IMR-90 (cell line): ENCODE data around the gene TMCO5A.
A peak's percentile ranks its signal among the peaks of the same experiment; 100 is the strongest.

Source experiments
- CEBPB ChIP-seq: IDR thresholded peaks from 2 replicates; pipeline ENCODE4 v1.6.1; 2012; ENCODE audit warnings: low read depth, low read length, improper control_type of control experiment
- CTCF ChIP-seq: conservative IDR thresholded peaks from 2 replicates; pipeline ENCODE4 v1.5.1; 2012; ENCODE audit warnings: mild to moderate bottlenecking, low read depth, low read length, improper control_type of control experiment
- ELK1 ChIP-seq: fragments of 150-350 bp; IDR thresholded peaks from 2 replicates; pipeline ENCODE4 v1.6.1; 2016; ENCODE audit warnings: low read depth, mild to moderate bottlenecking, low read length, moderate library complexity, borderline replicate concordance
- FOS ChIP-seq: fragments of 150-350 bp; IDR thresholded peaks from 2 replicates; pipeline ENCODE4 v1.6.1; 2016; ENCODE audit warnings: low read depth, low read length
- MAFK ChIP-seq: IDR thresholded peaks from 2 replicates; pipeline ENCODE4 v1.6.1; 2012; ENCODE audit warnings: low read depth, low read length, improper control_type of control experiment
- MAZ ChIP-seq: IDR thresholded peaks from 2 replicates; pipeline ENCODE4 v1.6.1; 2012; ENCODE audit warnings: low read depth, mild to moderate bottlenecking, low read length, improper control_type of control experiment, moderate library complexity, borderline replicate concordance
- MXI1 ChIP-seq: IDR thresholded peaks from 2 replicates; pipeline ENCODE4 v1.6.1; 2012; ENCODE audit warnings: low read depth, mild to moderate bottlenecking, low read length, moderate library complexity, borderline replicate concordance
- NFE2L2 ChIP-seq: fragments of 150-350 bp; IDR thresholded peaks from 2 replicates; pipeline ENCODE4 v1.6.1; 2016; ENCODE audit warnings: low read depth, mild to moderate bottlenecking, low read length
- POLR2A ChIP-seq: IDR thresholded peaks from 2 replicates; pipeline ENCODE4 v1.6.1; 2012; ENCODE audit warnings: mild to moderate bottlenecking, low read depth, low read length
- RCOR1 ChIP-seq: IDR thresholded peaks from 2 replicates; pipeline ENCODE4 v1.6.1; 2012; ENCODE audit warnings: mild to moderate bottlenecking, low read length, improper control_type of control experiment; ENCODE audit not compliant: insufficient replicate concordance
- RFX5 ChIP-seq: IDR thresholded peaks from 2 replicates; pipeline ENCODE4 v1.8.0; 2012; ENCODE audit warnings: low read depth, mild to moderate bottlenecking, low read length, moderate library complexity
- SMC3 ChIP-seq: fragments of 150-350 bp; IDR thresholded peaks from 2 replicates; pipeline ENCODE4 v1.6.1; 2016; ENCODE audit warnings: low read depth, mild to moderate bottlenecking, antibody characterized with exemption, low read length, moderate library complexity
- USF2 ChIP-seq: fragments of 150-350 bp; IDR thresholded peaks from 2 replicates; pipeline ENCODE4 v1.6.1; 2017; ENCODE audit warnings: mild to moderate bottlenecking, antibody characterized with exemption, low read length, low read depth

- TF ChIP-seq MAFK = peak; percentile 30; the same call in 1 of the 2 replicates
- TF ChIP-seq CTCF = no peak
- no peak for TF ChIP-seq POLR2A
- peak; percentile 87 for TF ChIP-seq CEBPB
- TF ChIP-seq RCOR1 = peak; percentile 43
- peak; percentile 74; the same call in 1 of the 2 replicates for TF ChIP-seq FOS
- TF ChIP-seq MXI1 = no peak
- TF ChIP-seq SMC3 = no peak
- no peak for TF ChIP-seq MAZ
- no peak for TF ChIP-seq USF2
- no peak for TF ChIP-seq ELK1
- no peak for TF ChIP-seq RFX5
- no peak for TF ChIP-seq NFE2L2
Observed at GRCh38 chr15:37933666-37934065, 774 bp upstream of the TMCO5A start.
